ENCODE results near the gene MRPL3.

The MRPL3 gene

DNA sequence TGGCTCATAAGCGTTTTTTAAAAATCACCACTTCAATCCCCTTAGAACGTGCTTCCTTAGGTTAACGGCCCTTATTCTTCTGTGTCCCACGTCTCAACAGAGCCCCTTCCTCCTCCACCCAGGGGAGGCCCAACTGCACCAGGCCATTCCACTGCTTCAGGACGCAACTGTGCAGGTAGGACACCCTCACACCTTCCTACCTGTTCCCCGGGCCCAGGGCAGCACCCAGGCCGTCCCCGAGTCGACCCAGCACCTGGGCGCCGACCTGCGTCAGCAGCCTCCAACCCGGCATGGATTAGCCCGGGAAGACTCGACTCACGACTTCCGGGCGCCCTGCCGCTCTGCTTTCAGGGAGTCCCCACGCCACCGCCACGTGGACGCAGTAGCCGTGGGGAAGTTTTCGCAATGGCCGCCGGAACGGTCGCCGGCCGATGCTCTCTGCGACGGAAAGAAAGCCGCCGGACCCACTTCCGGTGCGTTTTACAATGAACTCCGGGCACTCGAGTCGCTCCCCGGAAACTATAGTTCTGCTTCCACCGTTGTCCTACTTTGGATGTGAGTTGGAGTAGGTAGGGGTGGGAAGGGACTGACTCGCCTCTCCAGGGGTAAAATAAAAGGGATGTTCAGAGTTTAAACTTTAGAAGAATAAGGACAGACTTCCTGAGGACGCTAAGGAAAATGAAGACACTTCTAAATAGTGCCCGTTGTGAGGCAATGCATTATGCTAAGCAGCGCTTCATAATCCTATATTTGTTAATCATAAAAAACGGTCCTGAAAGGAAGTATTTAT, at the start of gene MRPL3:
TSS of gene MRPL3 (minus strand) at position 442 of the 790 bp plus-strand sequence. CDS start at position 292, 150 bp downstream.
- peak; percentile 45 for DNase-seq (ENCODE audit: low read depth, low spot score)
- H3K27ac ChIP-seq, result peak within 1 kb of the TSS; percentile 44

DNA sequence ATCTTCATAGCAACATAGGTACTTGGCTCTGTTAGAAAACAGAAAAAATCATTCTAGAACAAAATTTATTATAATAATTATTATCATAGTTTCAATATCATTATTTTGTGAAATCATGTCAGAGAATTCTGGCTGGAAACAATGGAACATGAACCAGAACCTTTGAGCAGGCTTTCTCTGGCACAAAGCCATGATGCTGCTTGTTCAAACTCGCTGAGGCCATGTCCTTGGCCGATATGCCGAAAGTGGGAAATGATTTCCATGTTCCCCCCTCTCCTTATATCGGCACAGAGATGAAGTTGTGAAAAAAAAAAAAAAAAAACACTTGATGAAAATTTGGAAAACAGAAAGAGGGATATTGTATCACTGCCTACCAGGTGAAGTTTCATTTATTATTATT, 49.0 kb upstream of the MRPL3 start:
- no peak overlapping the region for H3K27ac ChIP-seq
- no peak for DNase-seq (ENCODE audit: low read depth, low spot score)

DNA sequence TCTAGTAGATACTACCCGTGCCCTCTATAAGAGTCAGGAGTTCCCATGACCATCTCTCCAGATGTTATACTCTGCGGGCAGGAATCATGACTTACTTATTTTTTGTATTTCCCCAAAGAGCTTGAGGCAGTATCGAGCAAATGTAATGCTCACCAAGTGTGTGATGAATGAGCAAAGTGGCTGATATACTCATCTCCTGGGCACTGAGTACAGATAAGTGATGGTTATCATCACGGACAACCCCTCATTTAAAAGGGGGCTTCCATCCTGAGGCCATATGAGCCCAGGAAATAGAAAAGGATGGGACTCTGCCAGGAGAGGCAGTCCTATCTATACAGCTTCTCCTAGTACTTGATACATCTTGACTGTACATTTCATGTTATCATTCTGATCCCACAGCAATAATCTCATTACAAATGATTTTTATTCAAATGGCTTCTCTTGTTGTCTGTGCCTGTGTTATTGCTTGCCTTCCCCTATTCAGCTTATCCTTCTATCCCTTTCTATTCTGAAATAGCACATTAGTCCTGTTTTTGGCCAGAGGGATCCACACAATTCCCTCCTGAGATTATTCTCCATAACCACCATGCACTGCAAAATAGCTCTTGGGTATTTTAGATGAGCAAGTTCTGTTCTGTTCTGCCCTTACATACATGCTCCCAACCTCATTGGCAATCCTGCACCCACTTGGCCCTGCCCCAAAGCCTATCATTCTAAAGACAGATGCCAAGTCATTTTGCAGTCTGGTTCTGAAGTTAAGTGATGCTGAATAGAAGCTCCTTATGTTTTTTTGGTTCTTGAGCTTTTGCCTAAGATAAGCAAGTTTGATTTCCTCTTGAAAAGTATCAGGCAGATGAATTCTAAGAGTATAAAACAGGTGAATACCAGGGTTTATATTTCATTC, 48.0 kb upstream of the MRPL3 start:
- no peak overlapping the region for H3K27ac ChIP-seq
- DNase-seq (ENCODE audit: low read depth, low spot score), result no peak

DNA sequence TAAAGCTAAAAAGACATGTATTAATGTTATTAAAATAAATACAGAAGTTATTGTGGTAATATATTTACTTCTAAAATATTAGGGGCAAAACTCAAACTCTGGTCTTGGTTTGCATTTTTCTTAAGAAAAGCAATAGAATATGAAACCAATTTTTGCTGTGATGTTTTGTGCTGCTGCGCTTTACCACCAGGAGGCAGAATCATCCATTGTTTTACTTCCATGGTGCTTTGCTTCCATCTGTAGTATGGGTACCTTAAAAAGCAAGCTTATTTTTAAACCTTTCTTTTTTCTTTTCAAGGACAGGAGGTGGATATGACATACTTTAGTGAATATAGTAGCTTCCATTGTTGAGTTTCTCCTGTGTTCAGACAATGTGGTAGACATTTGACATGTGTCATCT, 46.6 kb upstream of the MRPL3 start:
- H3K27ac ChIP-seq, result no peak overlapping the region
- no peak for DNase-seq (ENCODE audit: low read depth, low spot score)

- no peak overlapping the region for H3K27ac ChIP-seq
- no peak for DNase-seq (ENCODE audit: low read depth, low spot score)
Observed at GRCh38 chr3:131547585-131547984, 44.8 kb upstream of the MRPL3 start.

DNA sequence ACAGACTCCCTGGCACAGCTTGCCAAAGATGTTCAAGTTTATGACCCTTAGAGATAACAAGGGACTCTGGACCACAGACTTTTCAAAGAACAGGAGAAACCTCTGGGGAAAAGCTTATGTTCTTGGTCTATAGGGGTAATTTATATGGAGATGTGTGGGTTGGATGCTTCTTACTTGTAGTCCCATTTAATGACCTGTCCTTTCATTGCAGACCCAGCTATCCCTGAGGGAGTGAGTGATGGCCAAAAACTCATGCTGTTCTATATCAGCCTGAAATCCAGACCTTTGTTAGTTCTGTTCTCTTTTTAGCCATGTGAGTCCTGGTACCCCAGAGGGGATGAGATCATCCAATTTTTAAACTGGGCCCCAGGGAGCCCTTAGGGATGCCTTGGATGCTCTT, 43.7 kb upstream of the MRPL3 start:
- no peak overlapping the region for H3K27ac ChIP-seq
- DNase-seq (ENCODE audit: low read depth, low spot score), result no peak

GRCh38 chr3:131544557-131544956, 41.8 kb upstream of the MRPL3 start:
- DNase-seq (ENCODE audit: low read depth, low spot score), result no peak
- no peak overlapping the region for H3K27ac ChIP-seq

GRCh38 chr3:131543714-131544113, 40.9 kb upstream of the MRPL3 start:
- H3K27ac ChIP-seq, result no peak overlapping the region
- no peak for DNase-seq (ENCODE audit: low read depth, low spot score)

DNA sequence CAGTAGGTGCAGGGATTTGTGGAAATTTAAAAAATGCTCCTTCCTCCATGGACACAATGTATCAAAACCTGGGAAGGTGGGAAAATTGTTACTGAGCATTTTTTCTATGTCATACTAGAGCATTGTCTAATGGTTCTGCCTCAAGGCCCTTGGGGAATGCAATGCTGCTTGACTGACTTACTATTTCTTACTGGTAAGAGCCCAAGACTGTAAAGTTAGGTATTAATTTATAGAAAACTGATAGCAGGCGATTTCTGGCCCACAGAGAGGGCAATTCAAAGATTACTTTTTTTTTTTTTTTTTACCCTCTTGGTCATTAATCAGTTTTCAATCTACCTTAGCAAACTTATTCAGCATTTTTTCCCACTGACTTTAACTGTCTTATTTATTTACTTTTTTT, 38.5 kb upstream of the MRPL3 start:
- H3K27ac ChIP-seq, result no peak overlapping the region
- DNase-seq (ENCODE audit: low read depth, low spot score), result no peak

GRCh38 chr3:131540821-131541220, 38.0 kb upstream of the MRPL3 start:
- DNase-seq (ENCODE audit: low read depth, low spot score), result no peak

DNA sequence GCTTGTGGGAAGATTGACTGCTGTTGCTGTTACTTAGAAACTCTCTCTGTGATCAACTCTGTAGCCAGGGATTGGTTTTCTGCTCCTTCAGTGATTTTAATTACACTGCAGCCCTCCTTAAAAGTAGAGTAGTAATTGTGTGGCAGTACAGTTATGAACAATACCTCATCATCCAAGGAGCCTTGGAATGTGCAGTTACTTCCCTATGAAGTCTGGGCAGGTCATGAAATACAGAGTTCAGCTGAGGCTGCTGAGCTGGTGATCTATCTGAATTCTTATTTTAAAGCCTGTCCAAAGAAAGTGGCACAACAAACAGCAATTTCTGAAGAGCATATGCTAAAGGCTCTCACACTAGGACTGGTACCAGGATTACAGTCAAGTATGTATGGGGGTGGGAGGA, 37.4 kb upstream of the MRPL3 start:
- no peak for DNase-seq (ENCODE audit: low read depth, low spot score)
- H3K27ac ChIP-seq, result no peak overlapping the region

More at GRCh38 chr3:131540821-131541220, 38.0 kb upstream of the MRPL3 start:
- no peak overlapping the region for H3K27ac ChIP-seq

- no peak overlapping the region for H3K27ac ChIP-seq
- DNase-seq (ENCODE audit: low read depth, low spot score), result no peak
Observed at GRCh38 chr3:131538968-131539367, 36.2 kb upstream of the MRPL3 start.

DNA sequence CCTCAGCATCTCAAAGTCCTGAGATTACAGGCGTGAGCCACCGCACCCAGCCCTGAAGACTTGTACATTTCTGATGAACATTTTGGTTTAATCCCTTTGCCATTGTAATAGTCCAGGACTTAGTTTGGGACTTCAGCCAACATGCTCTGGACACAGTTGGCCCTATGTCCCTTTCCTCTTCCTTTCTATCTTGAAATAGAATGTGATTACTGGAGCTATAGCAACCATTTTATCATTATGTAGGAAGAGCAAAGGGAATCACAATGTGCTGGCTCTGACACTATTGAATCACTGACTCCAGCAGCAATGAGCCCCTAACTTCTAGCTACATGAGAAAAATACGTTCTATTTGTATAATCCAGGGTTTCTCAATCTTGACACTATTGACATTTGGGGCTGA, 34.8 kb upstream of the MRPL3 start:
- DNase-seq (ENCODE audit: low read depth, low spot score), result no peak
- H3K27ac ChIP-seq, result no peak overlapping the region

GRCh38 chr3:131535596-131535995, 32.8 kb upstream of the MRPL3 start:
- DNase-seq (ENCODE audit: low read depth, low spot score), result peak; percentile 73
- H3K27ac ChIP-seq, result peak overlapping the region; percentile 34

DNA sequence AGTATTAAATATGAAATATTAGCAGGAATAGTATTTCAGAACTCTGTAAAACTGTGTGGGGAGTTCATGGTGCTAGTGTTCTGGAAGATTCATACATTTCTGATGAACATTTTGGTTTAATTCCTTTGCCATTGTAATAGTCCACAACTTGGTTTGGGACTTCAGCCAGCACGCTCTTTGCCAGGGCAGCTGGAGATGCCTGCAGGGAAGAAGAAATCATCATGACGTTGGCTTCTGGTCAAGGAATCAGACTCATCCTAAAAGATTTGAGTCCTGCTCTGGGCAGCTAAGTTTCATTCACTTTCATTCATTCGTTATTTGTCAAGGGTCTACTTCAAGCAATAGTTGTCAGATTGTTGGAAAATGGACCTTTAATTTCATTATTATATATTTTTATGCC, 32.4 kb upstream of the MRPL3 start:
- DNase-seq (ENCODE audit: low read depth, low spot score), result peak; percentile 10
- H3K27ac ChIP-seq, result peak overlapping the region; percentile 34

DNA sequence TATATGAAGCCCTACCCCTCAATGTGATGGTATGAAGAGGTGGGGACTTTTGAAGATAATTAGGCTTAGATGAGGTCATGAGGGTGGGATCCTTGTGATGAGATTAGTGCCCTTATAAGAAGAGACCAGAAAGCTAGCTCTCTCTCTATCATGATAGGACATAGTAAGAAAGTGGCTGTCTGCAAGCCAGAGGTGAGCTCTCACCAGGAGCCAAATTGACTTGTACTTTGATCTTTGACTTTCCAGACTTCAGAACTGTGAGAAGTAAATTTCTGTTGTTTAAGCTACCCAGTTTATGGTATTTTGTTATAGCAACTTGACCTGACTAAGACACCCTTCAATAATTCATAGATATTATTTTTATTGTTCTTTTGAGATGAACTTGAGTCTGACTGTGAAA, 29.9 kb upstream of the MRPL3 start:
- no peak for DNase-seq (ENCODE audit: low read depth, low spot score)
- H3K27ac ChIP-seq, result no peak overlapping the region

DNA sequence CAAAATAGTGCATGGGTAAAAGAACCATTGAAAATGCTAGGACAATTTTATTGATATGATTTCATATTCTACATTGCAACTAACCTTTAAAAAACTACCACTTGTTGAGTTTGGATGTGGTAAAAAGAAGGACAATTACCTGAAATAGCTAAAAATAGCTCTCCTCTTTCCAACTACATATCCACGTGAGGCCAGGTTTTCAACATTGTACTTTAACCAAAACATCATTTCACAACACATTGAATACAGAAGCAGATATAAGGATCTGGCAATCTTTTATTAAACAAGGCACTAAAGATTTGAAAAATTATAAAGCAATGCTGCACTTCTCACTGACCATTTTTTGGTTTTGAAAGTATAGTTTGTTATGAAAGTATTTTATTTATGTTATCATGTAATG, 28.1 kb upstream of the MRPL3 start:
- DNase-seq (ENCODE audit: low read depth, low spot score), result no peak
- no peak overlapping the region for H3K27ac ChIP-seq

- no peak for DNase-seq (ENCODE audit: low read depth, low spot score)
- no peak overlapping the region for H3K27ac ChIP-seq
Observed at GRCh38 chr3:131530388-131530787, 27.6 kb upstream of the MRPL3 start.

DNA sequence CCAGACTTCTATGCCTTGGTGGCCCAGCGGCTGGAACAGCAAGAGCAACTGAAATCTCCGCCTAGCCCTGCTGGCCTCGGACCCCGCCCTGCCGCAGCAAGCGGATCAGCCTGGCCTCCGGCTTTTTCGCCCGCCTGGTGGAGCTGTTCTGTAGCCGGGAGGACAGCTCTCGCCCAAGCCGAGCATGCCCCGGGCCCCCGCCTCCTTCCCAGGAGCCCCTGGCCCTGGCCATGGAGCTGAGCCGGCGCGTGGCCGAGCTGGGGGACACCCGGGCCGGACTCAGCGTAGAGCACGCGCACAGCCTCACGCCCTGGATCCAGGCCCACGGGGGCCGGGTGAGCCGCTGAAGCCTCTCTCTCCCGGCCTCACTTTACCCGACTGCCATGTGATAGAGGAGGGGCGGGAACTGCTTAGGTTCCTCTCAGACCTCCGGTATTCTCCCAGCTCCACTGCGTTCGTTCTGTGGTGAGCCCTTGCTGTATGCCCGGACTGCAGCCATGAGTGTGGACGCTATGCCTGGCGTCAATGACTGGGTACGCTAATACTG, 24.1 kb upstream of the MRPL3 start:
- DNase-seq (ENCODE audit: low read depth, low spot score), result no peak
- H3K27ac ChIP-seq, result no peak overlapping the region

DNA sequence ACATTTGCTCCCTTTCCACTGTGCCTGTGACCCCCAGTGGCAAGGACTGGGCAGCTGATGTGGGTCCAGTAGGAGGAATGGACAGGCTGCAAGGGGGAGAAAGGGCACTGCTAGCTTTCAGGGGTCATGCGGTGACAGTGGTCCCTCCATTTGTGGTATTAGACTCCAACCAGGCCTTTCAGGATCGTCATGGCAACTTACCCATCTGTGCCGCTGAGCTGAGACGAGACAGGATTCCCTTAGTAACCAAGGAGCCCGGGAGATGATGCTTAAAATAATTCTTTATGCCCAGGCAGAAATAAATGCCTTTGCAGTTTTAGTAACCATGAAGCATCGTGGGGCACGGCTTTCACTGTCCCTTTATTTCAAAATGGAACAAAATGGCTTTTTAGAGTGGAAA, 15.9 kb upstream of the MRPL3 start:
- no peak overlapping the region for H3K27ac ChIP-seq
- no peak for DNase-seq (ENCODE audit: low read depth, low spot score)

DNA sequence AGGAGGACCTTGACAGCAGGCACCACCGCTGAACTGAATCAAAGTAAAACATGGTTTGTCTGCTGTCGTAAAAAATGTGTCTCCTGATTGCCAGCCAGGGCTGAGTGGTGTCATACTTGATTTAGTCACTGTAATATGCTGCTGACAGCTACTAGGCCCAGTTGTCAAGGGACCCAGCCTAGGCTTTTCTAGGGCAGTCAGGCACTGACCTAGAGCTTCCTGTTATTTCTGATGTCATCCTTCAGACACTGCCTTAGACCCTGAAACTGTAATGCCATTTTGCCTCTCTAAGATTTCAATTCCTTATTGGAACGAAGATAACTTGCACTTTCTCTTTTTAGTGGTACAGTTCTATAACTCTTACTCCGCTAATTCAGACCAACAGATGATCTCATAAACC, 2.6 kb upstream of the MRPL3 start:
- no peak for DNase-seq (ENCODE audit: low read depth, low spot score)
- no peak overlapping the region for H3K27ac ChIP-seq
